Measurements from ENCODE around the gene ASPN.

GRCh38 chr9:92507496-92507895, 25.2 kb upstream of the ASPN start:
- TF ChIP-seq, protein P1, sequence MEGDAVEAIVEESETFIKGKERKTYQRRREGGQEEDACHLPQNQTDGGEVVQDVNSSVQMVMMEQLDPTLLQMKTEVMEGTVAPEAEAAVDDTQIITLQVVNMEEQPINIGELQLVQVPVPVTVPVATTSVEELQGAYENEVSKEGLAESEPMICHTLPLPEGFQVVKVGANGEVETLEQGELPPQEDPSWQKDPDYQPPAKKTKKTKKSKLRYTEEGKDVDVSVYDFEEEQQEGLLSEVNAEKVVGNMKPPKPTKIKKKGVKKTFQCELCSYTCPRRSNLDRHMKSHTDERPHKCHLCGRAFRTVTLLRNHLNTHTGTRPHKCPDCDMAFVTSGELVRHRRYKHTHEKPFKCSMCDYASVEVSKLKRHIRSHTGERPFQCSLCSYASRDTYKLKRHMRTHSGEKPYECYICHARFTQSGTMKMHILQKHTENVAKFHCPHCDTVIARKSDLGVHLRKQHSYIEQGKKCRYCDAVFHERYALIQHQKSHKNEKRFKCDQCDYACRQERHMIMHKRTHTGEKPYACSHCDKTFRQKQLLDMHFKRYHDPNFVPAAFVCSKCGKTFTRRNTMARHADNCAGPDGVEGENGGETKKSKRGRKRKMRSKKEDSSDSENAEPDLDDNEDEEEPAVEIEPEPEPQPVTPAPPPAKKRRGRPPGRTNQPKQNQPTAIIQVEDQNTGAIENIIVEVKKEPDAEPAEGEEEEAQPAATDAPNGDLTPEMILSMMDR (IDR thresholded peaks at IDR 0.05) = no peak
- no peak for TF ChIP-seq POLR2A (IDR thresholded peaks at IDR 0.05)
